ENCODE results near the gene SPACDR.
"Not testable (repeated sequence)": the region's sequence is repeated elsewhere in the genome, so short reads cannot be mapped to it uniquely, and the experiment has no call there.

SPACDR gene

GRCh38 chr7:100443096-100443840 is 20.8 kb downstream of the SPACDR start:
- WGBS, 2 experiments (ENCODE audit: insufficient coverage in 2 of 2): 94 to 99% methylated on average over 7 to 9 of the region's 9 CpGs
- Histone ChIP-seq H3K36me3 (ENCODE audit: control insufficient read depth, insufficient read depth, low read length) (no peaks in the 10 kb centered on the region), H3K4me1 (ENCODE audit: control insufficient read depth, insufficient read depth, low read length, poor library complexity, severe bottlenecking) (peaks cover 4% of the 10 kb centered on the region), H3K4me3 (ENCODE audit: extremely low read depth, insufficient read depth, low read length, poor library complexity, severe bottlenecking) (no peak overlapping the region), H3K27ac (ENCODE audit: low read depth, low read length, severe bottlenecking) (no peak overlapping the region), H3K9me3 (ENCODE audit: control insufficient read depth, low read length) (no peaks in the 10 kb centered on the region)

GRCh38 chr7:100441641-100442535 is 22.2 kb downstream of the SPACDR start:
- WGBS, 2 experiments (ENCODE audit: insufficient coverage in 2 of 2): 90 to 92% methylated on average over 6 to 8 of the region's 11 CpGs
- Histone ChIP-seq H3K36me3 (ENCODE audit: control insufficient read depth, insufficient read depth, low read length) (no peaks in the 10 kb centered on the region), H3K4me3 (ENCODE audit: extremely low read depth, insufficient read depth, low read length, poor library complexity, severe bottlenecking) (no peak overlapping the region), H3K27ac (ENCODE audit: low read depth, low read length, severe bottlenecking) (no peak overlapping the region), H3K4me1 (ENCODE audit: control insufficient read depth, insufficient read depth, low read length, poor library complexity, severe bottlenecking) (peaks cover 4% of the 10 kb centered on the region), H3K9me3 (ENCODE audit: control insufficient read depth, low read length) (no peaks in the 10 kb centered on the region)

- H3K4me3 ChIP-seq (ENCODE audit: extremely low read depth, insufficient read depth, low read length, poor library complexity, severe bottlenecking); H3K4me1 ChIP-seq (ENCODE audit: control insufficient read depth, insufficient read depth, low read length, poor library complexity, severe bottlenecking); H3K9me3 ChIP-seq (ENCODE audit: control insufficient read depth, low read length): not testable (repeated sequence)
- 91 to 93% methylated on average over 7 of the region's 7 CpGs for WGBS, 2 experiments (ENCODE audit: insufficient coverage in 2 of 2)
- H3K36me3 ChIP-seq (ENCODE audit: control insufficient read depth, insufficient read depth, low read length): peaks cover 14% of the 10 kb centered on the region
- peak overlapping the region; percentile 60 for H3K27ac ChIP-seq (ENCODE audit: low read depth, low read length, severe bottlenecking)
These were observed 24.8 kb downstream of the SPACDR start for GRCh38 chr7:100439244-100439643.

DNA sequence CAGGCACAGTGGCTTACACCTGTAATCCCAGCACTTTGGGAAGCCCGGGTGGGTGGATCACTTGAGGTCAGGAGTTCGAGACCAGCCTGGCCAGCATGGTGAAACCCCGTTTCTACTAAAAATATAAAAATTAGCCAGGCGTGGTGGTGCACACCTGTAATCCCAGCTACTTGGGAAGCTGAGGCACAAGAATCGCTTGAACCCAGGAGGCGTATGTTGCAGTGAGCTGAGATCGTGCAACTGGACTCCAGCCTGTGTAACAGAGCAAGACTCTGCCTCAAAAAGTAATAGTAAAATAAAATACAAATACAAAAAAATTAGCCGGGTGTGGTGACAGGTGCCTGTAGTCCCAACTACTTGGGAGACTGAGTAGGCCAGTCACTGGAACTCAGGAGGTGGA is 25.3 kb downstream of the SPACDR start:
- H3K27ac ChIP-seq (ENCODE audit: low read depth, low read length, severe bottlenecking): not testable (repeated sequence)

DNA sequence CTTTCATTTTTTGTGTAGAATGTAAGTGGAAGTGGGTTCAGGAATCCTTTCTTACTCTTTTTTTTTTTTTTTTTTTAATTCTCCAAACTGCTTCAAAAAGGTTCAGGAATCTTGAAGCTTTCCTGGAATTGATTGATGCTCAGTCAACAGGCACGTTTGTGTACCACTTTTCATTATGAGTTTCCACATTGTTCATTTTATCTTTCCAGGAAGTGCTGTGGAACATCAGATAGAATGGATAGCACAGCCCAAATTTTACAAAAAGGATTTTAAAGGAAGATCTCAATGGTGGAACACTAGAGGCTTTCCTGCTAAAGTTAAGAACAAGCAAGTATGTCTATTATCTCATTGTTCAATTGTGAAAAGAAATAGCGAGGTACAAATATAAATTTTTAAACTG is 25.9 kb downstream of the SPACDR start:
- no CpG with 5 or more reads among the region's 2 CpGs for WGBS, 2 experiments (ENCODE audit: insufficient coverage in 2 of 2)
- H3K4me1 ChIP-seq (ENCODE audit: control insufficient read depth, insufficient read depth, low read length, poor library complexity, severe bottlenecking): no peaks in the 10 kb centered on the region
- H3K27ac ChIP-seq (ENCODE audit: low read depth, low read length, severe bottlenecking): peak overlapping the region; percentile 10
- no peak overlapping the region for H3K4me3 ChIP-seq (ENCODE audit: extremely low read depth, insufficient read depth, low read length, poor library complexity, severe bottlenecking)
- no peaks in the 10 kb centered on the region for H3K9me3 ChIP-seq (ENCODE audit: control insufficient read depth, low read length)
- peaks cover 25% of the 10 kb centered on the region for H3K36me3 ChIP-seq (ENCODE audit: control insufficient read depth, insufficient read depth, low read length)

More for the DNA sequence above, 25.3 kb downstream of the SPACDR start:
- peaks cover 19% of the 10 kb centered on the region for H3K36me3 ChIP-seq (ENCODE audit: control insufficient read depth, insufficient read depth, low read length)
- not testable (repeated sequence) for H3K4me3 ChIP-seq (ENCODE audit: extremely low read depth, insufficient read depth, low read length, poor library complexity, severe bottlenecking); H3K9me3 ChIP-seq (ENCODE audit: control insufficient read depth, low read length); H3K4me1 ChIP-seq (ENCODE audit: control insufficient read depth, insufficient read depth, low read length, poor library complexity, severe bottlenecking)
- WGBS, 2 experiments (ENCODE audit: insufficient coverage in 2 of 2): 91 to 99% methylated on average over 6 of the region's 8 CpGs

- Histone ChIP-seq H3K4me1 (ENCODE audit: control insufficient read depth, insufficient read depth, low read length, poor library complexity, severe bottlenecking) (no peaks in the 10 kb centered on the region), H3K4me3 (ENCODE audit: extremely low read depth, insufficient read depth, low read length, poor library complexity, severe bottlenecking) (no peak overlapping the region), H3K36me3 (ENCODE audit: control insufficient read depth, insufficient read depth, low read length) (peaks cover 32% of the 10 kb centered on the region), H3K9me3 (ENCODE audit: control insufficient read depth, low read length) (no peaks in the 10 kb centered on the region), H3K27ac (ENCODE audit: low read depth, low read length, severe bottlenecking) (peak overlapping the region; percentile 10)
- 92 to 98% methylated on average over 15 to 20 of the region's 28 CpGs for WGBS, 2 experiments (ENCODE audit: insufficient coverage in 2 of 2)
These were observed 26.6 kb downstream of the SPACDR start for GRCh38 chr7:100437150-100438100.

DNA sequence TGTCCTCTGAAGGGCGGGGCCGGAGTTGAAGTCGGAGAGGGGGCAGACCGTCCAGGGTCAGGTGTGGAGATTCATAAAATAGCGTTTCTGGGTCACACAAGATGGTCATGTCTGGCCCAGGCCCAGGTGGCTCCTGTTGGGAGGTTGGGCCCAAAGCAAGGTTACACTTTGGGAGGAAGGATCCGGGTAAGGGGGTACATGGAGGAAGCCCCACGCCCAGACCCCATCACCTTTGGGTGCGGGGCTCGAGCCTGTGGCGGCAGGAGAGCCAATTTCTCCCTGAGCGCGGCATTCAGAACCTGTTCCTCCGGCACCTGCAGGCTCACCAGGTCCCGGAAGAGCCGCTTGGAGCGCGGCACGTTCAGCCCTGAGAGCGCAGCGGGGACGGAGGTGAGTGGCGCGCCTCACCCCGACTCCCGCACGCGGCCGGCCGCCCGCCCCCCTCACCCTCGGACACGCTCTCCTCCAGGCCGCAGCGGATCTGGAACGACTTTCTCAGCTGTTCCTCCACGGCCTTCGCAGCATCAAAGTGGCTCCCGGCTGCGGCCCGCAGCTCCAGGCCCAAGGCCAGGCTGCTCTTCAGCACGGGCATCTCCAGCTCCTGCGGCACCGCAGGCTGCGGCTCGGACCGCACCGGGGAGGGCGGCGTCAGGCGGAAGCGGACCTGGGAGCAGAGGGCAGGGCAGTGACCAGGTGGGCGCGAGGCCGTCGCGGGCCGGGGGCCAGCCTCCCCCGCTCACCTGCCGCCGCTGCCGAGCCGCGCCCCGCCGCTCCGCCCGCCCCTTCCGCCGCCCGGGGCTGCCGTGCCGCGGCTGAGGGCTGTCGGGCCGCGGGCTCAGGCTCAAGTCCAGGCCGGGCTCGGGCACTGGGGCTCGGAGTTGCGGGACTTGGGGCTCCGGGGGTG is 28.4 kb downstream of the SPACDR start:
- peak overlapping the region; percentile 83 for H3K27ac ChIP-seq (ENCODE audit: low read depth, low read length, severe bottlenecking)
- H3K4me3 ChIP-seq (ENCODE audit: extremely low read depth, insufficient read depth, low read length, poor library complexity, severe bottlenecking): peak overlapping the region; percentile 69
- 3% methylated on average over 67 to 72 of the region's 81 CpGs for WGBS, 2 experiments (ENCODE audit: insufficient coverage in 2 of 2)
- H3K9me3 ChIP-seq (ENCODE audit: control insufficient read depth, low read length): no peaks in the 10 kb centered on the region
- peaks cover 14% of the 10 kb centered on the region for H3K4me1 ChIP-seq (ENCODE audit: control insufficient read depth, insufficient read depth, low read length, poor library complexity, severe bottlenecking)
- peaks cover 50% of the 10 kb centered on the region for H3K36me3 ChIP-seq (ENCODE audit: control insufficient read depth, insufficient read depth, low read length)

- H3K9me3 ChIP-seq (ENCODE audit: control insufficient read depth, low read length): no peaks in the 10 kb centered on the region
- peaks cover 15% of the 10 kb centered on the region for H3K4me1 ChIP-seq (ENCODE audit: control insufficient read depth, insufficient read depth, low read length, poor library complexity, severe bottlenecking)
- peak overlapping the region; percentile 69 for H3K4me3 ChIP-seq (ENCODE audit: extremely low read depth, insufficient read depth, low read length, poor library complexity, severe bottlenecking)
- 90% methylated on average over 20 to 22 of the region's 22 CpGs for WGBS, 2 experiments (ENCODE audit: insufficient coverage in 2 of 2)
- peaks cover 52% of the 10 kb centered on the region for H3K36me3 ChIP-seq (ENCODE audit: control insufficient read depth, insufficient read depth, low read length)
- H3K27ac ChIP-seq (ENCODE audit: low read depth, low read length, severe bottlenecking): no peak overlapping the region
These were observed 29.5 kb downstream of the SPACDR start for GRCh38 chr7:100434297-100435144.

DNA sequence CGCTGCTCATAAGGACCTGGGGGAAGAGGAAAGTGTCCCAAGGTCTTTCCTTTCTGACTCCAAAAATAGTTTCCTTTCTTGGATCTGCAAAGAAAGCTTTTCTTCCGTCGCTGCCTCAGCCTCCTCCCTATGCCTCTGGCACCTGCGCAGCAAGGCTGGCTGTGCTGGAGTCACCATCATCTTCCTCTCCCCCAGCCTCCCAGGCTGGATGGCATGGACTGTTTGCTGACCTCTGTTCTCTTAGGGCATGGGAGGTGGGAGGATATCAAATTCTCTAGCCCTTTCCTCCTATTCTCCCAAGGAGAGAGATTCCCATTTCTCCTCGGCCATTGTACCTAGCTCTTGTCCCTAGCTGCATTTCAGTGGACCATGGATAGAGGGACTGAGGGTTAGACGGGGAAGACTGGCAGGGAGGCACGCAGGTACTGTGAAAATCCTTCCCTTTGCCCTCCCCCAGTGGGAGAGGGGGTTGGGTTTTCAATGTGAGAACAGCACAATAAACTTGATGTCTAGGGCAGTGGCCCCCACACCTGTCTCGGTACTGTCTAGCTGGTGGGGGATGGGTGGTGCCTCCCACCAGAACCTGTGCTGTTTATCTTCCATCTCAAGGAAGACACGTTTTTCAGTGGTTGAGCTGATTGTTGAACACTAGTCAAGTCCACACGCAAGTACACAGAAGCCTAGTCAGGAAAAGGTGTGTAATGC is 30.3 kb downstream of the SPACDR start:
- 90 to 93% methylated on average over 5 to 7 of the region's 10 CpGs for WGBS, 2 experiments (ENCODE audit: insufficient coverage in 2 of 2)
- H3K4me1 ChIP-seq (ENCODE audit: control insufficient read depth, insufficient read depth, low read length, poor library complexity, severe bottlenecking): peaks cover 15% of the 10 kb centered on the region
- H3K36me3 ChIP-seq (ENCODE audit: control insufficient read depth, insufficient read depth, low read length): peaks cover 52% of the 10 kb centered on the region
- no peak overlapping the region for H3K4me3 ChIP-seq (ENCODE audit: extremely low read depth, insufficient read depth, low read length, poor library complexity, severe bottlenecking)
- no peak overlapping the region for H3K27ac ChIP-seq (ENCODE audit: low read depth, low read length, severe bottlenecking)
- no peaks in the 10 kb centered on the region for H3K9me3 ChIP-seq (ENCODE audit: control insufficient read depth, low read length)

Measured in mesodermal cell (in vitro differentiated cells).